Measurements from ENCODE around the gene KRT73.

DNA sequence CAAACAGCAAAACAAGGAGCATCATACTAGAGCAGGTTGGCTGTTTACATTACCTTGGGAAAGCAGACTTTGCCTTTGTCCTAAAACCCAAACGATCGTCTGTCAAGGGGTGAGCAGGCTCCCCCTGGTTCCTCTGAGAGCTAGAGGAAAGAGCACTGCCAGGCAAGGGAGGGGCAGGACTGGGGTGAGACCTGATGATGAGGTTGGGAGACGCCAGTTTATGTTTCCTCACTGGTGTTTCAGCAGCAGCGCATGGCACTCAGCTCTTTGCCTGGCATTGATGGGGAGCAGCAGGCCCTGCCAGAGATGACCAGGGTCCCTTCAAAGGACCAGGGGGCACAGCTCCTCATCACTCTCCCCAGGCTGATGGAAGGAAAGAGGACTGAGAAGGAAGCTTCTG, 41.6 kb upstream of the KRT73 start:
- TF ChIP-seq CTCF (IDR thresholded peaks at IDR 0.05; ENCODE audit: poor library complexity) = no peak
- TF ChIP-seq EZH2 (IDR thresholded peaks at IDR 0.05; ENCODE audit: borderline replicate concordance) = no peak
